Measurements from ENCODE around the gene ATAD3A.

- no peak for TF ChIP-seq CTCF (IDR thresholded peaks at IDR 0.05; ENCODE audit: low read depth, low read length)
- no peak for TF ChIP-seq EZH2phosphoT487 (IDR thresholded peaks at IDR 0.05; ENCODE audit: low read depth)
Observed at GRCh38 chr1:1489231-1489630, 22.7 kb upstream of the ATAD3A start.
